DMS53 (cell line): ENCODE measurements around the gene PRCP.
"Not testable (repeated sequence)": the region's sequence is repeated elsewhere in the genome, so short reads cannot be mapped to it uniquely, and the experiment has no call there.

Experiments used
- DNase-seq: peaks from one replicate; lab custom pipeline; 2025; lab: John Stamatoyannopoulos, UW

PRCP gene

DNA sequence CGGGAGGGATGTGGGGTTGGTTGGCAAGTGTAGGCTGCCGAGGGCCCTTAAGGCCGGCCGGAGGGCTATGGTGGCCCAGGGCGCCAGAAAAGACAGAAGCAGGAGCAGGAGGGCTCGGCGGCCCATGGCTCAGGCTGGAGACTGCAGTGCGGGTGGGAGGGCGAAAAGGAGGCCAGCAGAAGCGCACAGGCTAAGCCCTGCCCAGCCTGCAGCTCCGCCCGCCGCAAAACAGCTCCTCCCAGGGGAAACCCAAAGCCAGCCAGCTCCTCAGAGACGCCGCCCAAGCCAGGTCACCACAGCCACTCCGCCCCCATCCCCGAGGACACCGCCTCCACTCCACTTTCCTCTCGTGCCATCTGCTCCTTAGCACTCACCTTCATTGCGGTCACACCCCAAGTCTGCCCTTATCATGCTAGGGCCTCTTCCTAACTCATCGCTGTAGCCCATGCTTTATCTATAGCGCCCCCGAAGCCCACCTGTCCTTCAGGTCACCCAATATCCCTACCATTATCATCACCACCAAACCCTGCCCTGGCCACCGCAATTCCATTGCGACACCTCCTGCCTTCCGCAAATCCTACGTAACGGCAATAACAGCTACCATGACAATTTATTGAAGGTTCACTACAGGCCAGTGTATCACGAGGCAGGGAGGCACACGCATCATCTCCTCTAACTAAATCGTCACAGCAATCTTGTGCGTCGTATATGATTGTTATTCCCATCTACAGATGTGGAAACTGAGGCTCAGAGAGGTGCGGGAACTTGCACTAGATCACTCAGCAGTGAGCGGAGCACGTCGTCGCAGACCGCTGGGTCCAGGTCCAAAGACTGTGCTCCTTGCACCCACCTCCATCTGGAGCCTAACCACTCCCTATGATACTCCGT lies at the start of gene PRCP:
Gene PRCP, minus strand, starts transcription at position 154 of the 888 bp plus-strand sequence. Its CDS starts 28 bp downstream, at position 126.
- DNase-seq: peak; percentile 100

- DNase-seq: no peak
Measured at GRCh38 chr11:82949352-82949751, 49.1 kb upstream of the PRCP start.

GRCh38 chr11:82945682-82946081 lies 45.5 kb upstream of the PRCP start:
- no peak for DNase-seq

DNA sequence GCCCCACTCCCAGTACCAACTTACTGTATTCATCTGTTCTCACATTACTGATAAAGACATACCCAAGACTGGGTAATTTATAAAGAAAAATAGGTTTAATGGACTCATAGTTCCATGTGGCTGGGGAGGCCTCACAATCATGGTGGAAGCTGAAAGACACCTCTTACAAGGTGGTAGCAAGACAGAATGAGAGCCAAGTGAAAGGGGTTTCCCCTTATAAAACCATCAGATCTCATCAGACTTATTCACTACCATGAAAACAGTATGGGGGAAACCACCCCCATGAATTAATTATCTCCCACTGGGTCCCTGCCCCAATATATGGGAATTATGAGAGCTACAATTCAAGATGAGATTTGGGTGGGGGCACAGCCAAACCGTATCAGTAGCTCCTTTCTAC lies 44.8 kb upstream of the PRCP start:
- DNase-seq: not testable (repeated sequence)

DNA sequence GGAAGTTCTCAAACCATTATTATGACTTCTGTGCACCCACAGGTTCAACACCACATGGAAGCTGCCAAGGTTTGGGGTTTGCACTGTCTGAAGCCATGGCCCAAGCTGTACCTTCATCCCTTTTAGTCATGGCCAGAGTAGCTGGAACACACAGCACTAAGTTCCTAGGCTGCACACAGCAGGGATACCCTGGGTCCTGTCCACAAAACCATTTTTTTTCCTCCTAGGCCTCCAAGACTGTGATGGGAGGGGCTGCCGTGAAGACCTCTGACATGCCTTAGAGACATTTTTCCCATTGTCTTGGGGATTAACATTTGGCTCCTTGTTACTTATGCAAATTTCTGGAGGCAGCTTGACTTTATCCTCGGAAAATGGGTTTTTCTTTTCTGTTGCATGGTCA lies 44.0 kb upstream of the PRCP start:
- DNase-seq: no peak

DNA sequence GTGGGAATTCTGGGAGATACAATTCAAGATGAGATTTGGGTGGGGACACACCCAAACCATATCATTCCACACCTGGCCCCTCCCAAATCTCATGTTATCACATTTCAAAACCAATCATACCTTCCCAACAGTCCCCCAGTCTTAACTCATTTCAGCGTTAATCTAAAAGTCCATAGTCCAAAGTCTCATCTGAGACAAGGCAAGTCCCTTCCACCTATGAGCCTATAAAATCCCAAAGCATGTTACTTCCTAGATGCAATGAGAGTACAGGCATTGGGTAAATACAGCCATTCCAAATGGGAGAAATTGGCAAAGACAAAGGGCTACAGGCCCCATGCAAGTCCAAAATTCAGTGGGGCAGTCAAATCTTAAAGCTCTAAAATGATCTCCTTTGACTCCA lies 43.2 kb upstream of the PRCP start:
- DNase-seq: not testable (repeated sequence)

DNA sequence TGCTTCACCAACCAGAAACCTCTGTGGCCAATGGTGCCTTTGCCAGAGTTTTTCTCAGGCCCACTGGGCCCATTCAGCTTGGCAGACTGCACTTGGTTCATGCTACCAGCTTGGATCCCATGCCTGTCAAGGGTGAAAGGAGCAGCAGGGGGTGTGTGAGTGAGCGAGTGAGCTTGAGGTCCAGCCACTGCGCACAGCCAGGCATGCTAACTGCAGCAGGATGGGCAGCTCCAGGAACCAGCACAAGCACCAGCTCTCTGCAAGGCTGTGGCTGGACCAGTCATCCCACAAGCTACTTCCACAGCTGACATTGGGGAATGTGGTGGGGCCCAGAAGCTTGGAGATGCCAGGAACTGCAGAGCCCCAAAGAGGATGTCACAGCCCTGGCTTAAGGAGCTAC lies 42.1 kb upstream of the PRCP start:
- no peak for DNase-seq

DNA sequence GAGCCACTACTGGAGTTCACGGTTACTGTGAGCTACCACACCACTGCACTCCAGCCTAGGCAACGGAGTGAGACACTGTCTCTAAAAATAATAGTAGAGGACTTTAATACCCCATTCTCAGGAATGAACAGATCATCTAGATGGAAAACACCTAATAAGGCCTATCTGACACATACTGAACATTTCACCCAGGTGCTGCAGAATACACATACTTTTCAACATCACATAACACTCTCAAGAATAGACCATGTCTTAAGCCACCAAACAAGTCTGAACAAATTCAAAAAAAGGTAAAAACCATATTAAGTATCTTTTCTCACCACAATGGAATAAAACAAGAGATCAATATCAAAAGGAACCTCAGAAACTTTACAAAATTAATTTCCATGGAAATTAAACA lies 39.2 kb upstream of the PRCP start:
- DNase-seq: no peak

DNA sequence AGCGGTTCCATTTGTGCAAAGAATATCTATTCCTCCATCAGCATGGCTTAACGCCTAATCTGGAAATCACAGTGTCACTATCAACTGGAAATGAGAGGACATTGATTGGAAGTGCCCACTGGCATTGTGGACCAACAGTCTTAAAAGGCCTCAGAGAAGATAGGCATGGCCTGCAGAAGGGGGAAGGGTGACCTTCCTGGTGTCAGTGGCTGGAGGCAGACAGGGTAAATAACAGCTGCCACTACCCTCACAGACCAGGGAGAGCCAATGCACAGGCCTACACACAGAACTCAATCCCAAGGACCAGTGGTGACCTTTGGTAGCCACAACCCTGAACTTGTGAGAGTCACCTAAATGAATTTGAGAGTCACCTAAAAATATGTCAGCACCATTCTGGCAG lies 37.3 kb upstream of the PRCP start:
- no peak for DNase-seq

GRCh38 chr11:82936261-82936660 lies 36.0 kb upstream of the PRCP start:
- no peak for DNase-seq

DNA sequence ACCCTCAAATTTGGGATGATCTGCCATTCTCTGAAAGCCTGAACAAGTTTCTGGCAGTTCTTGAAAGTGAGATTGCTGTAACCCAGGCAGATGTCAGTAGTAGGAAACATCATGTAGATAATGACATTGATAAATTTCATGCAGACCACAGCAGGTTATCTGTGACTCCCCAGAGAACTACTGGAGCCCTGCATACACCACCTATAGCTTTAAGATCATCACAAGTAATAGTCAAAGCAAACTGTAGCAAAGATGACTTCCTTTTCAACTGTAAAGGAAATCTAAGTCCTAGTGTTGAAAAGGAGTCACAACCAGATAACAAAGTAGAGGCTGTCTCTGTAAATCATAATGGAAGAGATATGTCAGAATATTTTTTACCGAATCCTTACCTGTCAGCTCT lies 32.3 kb upstream of the PRCP start:
- DNase-seq: no peak

GRCh38 chr11:82930734-82931133 lies 30.5 kb upstream of the PRCP start:
- DNase-seq: no peak

DNA sequence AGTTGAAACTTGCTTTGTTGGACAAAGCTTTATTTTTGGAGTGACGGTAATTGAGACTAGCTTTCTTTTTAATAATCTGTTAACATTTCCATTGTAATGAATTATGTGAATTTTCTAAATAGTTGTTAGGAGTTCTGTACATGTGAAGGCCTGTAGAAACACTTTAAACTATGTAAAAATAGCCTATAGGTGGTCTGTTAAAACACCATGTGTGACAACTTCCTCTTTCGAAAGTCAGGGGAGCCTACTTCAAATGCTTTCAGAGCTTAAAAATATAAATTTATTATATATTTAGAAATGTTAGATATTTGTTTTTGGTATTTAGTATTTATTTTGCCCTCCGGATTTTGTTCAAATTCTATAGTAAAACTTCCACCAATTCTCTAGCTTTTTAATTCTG lies 30.0 kb upstream of the PRCP start:
- no peak for DNase-seq

GRCh38 chr11:82929121-82929520 lies 28.9 kb upstream of the PRCP start:
- DNase-seq: no peak

- peak; percentile 93 for DNase-seq
Measured at GRCh38 chr11:82927264-82927880, 27.1 kb upstream of the PRCP start.

DNA sequence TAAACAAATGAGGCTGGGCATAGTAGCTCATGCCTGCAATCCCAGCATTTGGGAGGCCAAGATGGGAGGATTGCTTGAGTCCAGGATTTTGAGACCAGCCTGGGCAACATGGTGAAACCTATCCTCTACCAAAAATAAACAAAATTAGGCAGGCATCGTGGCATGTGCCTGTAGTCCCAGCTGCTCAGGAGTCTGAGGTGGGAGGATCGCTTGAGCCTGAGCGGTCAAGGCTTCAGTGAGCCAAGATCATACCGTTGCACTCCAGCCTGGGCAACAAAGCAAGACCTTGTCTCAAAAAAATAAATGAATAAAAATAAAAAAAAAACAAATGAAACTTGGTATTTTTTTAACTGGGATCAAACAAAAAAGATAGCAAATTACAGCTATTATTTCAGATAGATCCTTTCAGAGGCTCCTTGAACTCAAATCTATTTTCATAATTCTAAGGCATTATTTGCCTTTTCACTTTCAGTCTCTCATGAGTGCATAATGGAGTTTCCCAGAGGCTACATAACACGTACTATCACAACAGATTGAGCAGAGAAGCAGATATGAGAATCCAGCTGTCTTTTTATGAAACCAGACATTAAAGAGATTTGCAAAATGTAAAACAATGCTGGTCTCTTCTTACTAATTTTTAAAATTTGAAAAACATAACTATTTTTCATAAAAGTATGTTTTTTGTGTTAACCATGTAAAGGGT lies 24.4 kb upstream of the PRCP start:
- no peak for DNase-seq

DNA sequence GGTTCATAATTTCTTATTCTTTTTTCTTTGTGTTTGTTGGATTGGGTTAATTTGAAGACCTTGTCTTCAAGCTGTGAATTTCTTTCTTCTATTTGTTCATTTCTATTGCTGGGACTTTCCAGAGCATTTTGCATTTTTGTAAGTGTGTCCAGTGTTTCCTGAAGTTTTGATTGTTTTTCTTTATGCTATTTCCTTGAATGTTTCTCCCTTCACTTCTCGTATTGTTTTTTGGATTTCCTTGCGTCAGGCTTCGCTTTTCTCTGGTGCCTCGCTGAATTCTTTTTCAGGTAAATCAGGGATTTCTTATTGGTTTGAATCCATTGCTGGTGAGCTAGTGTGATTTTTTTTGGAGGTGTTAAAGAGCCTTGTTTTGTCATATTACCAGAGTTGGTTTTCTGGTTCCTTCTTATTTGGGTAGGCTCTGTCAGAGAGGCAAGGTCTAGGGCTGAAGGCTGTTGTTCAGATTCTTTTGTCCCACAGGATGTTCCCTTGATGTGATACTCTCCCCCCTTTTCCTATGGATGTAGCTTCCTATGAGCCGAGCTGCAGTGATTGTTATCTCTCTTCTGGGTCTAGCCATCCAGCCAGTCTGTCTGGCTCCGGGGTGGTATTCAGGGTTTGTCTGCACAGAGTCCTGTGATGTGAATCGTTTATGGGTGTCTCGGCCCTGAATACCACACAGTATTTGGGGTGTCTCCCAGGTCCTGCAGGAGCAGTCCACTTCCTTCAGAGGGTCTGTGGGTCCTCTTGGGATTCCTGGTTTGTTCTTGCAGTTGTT lies 22.4 kb upstream of the PRCP start:
- DNase-seq: not testable (repeated sequence)

DNA sequence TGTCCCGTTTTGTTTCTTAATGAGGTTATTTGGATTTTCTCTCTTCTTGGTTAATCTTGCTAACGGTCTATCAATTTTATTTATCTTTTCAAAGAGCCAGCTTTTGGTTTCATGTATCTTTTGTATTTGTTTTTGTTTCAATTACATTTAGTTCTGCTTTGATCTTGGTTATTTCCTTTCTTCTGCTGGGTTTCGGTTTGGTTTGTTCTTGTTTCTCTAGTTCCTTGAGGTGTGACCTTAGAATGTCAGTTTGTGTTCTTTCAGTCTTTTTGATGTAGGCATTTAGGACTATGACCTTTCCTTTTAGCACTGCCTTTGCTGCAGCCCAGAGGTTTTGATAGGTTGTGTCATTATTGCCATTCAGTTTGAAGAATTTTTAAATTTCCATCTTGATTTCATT lies 20.0 kb upstream of the PRCP start:
- not testable (repeated sequence) for DNase-seq

GRCh38 chr11:82919786-82920185 lies 19.6 kb upstream of the PRCP start:
- DNase-seq: not testable (repeated sequence)

DNA sequence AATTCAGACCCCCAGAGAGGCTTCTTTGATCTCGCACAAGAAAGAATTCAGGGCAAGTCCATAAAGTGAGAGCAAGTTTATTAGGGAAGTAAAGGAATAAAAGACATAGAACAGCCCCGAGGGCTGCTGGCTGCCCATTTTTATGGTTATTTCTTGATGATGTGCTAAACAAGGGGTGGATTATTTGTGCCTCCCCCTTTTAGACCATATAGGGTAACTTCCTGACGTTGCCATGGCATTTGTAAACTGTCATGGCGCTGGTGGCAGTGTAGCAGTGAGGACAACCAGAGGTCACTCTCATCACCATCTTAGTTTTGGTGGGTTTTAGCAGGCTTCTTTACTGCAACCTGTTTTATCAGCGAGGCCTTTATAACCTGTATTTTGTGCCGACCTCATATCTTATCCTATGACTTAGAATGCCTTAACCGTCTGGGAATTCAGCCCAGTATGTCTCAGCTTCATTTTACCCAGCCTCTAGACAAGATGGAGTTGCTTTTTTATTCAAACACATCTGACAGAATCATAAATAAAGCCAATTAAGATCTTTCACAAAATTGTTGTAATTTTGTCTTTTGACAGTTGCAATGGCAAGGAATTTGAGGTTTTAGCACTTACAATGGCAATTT lies 8.9 kb upstream of the PRCP start:
- DNase-seq: no peak

DNA sequence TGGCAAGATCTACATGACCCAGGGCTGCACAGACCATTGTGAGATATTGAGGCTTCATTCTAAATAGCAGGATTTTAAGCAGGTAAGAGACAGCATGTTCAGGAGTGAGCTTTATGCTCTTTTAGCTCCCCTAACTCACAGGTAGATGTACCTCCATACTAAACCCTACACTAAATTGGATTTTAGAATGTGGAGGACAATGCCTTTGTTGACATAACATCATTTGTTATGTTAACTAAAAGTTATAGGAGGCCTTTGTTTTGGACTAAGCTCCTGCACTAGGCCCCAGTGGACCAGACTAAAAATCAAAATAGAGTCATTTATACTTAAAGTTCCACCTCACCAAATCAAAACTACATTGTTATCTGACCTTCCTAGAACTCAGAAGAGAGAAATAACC lies 8.1 kb upstream of the PRCP start:
- no peak for DNase-seq

DNA sequence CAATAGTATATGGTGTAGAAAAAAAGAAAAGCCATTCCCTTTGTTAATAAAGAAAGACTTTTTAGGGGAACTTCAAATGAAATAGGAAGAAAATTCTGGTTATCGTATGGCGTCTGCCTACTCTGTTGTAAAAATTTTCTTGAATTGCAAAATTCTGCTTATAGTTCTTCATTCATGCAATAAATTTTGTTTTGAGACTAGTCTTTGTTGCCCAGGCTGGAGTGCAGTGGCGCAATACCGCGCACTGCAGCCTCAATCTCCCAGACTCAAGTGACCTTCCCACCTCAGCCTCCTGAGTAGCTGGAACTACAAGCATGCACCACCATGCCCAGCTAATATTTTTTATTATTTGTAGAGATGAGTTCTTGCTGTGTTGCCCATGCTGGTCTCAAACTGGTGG lies 7.1 kb upstream of the PRCP start:
- DNase-seq: no peak
